Measurements from ENCODE around the gene ALCAM. TPM values are rescaled to one million over a fixed set of nuclear protein-coding genes. Genes with fewer than 3 reads are reported as not detected.
A peak's percentile ranks its signal among the peaks of the same experiment; 100 is the strongest.

Gene ALCAM
- total and polyA plus RNA-seq, 2 of the 8 experiments (the other 6 are each of a cell fraction or from before 2014, with no cell fraction given): 10.8 to 33.0 TPM

- DNase-seq (ENCODE audit: low read depth in 1 of 2, low spot score in 2 of 2): no peak
- H3K4ac ChIP-seq (replicated peaks; ENCODE audit: insufficient read length, low read depth, low read length): no peak overlapping the region
- H2BK12ac ChIP-seq (ENCODE audit: low read depth, low read length): no peak overlapping the region
- no peaks in the 10 kb centered on the region for H3K4me1 ChIP-seq (replicated peaks in 1 of 4; ENCODE audit: control insufficient read depth in 3 of 4, insufficient read depth in 4 of 4, low read length in 3 of 4)
- no peak overlapping the region for H2BK15ac ChIP-seq (ENCODE audit: low read length)
- no peak overlapping the region for H3K23ac ChIP-seq (ENCODE audit: insufficient read length)
- no peak overlapping the region; the same call in 1 of the 2 replicates for H4K8ac ChIP-seq (ENCODE audit: extremely low read depth, insufficient read depth, low read length)
- no peaks in the 10 kb centered on the region for H3K36me3 ChIP-seq (ENCODE audit: control insufficient read depth in 2 of 4, insufficient read depth in 4 of 4, low read length in 3 of 4)
- FAIRE-seq: no peak
- no peak overlapping the region for H3K14ac ChIP-seq (ENCODE audit: insufficient read length)
- ChIA-PET POLR2A (ENCODE audit: partially characterized antibody) (no interaction called here), CTCF (ENCODE audit: partially characterized antibody) (interaction anchor here (0.6 kb wide), 1 partner anchor 31 kb away, joined by 3 read pairs; no protein-coding TSS in a partner anchor)
- no peaks in the 10 kb centered on the region for H3K79me2 ChIP-seq (ENCODE audit: control insufficient read depth in 1 of 2, insufficient read depth in 2 of 2, low read length in 2 of 2)
- no peaks in the 10 kb centered on the region for H3K9me3 ChIP-seq (ENCODE audit: insufficient read depth in 2 of 2, low read depth in 1 of 2, low read length in 1 of 2)
- no peaks in the 10 kb centered on the region for H4K20me1 ChIP-seq (replicated peaks in 1 of 2; ENCODE audit: control insufficient read depth in 1 of 2, insufficient read depth in 2 of 2, low read length in 2 of 2)
- TF ChIP-seq EP300 (IDR thresholded peaks at IDR 0.05; ENCODE audit: borderline replicate concordance in 1 of 2, low read depth in 2 of 2, low read length in 2 of 2): no peak
- TF ChIP-seq SRF (IDR thresholded peaks at IDR 0.05; ENCODE audit: low read depth, low read length): no peak
- TF ChIP-seq RFX5 (IDR thresholded peaks at IDR 0.05; ENCODE audit: borderline replicate concordance, low read depth, low read length): no peak
- TF ChIP-seq PHF8 (conservative IDR thresholded peaks at IDR 0.05; ENCODE audit: low read depth, low read length): 0 out of 2 replicates have a peak, but pooled peaks have one; percentile 17
- TF ChIP-seq KDM4A (IDR thresholded peaks at IDR 0.05; ENCODE audit: low read depth, low read length, severe bottlenecking): peak; percentile 58
- TF ChIP-seq TAF7 (optimal IDR thresholded peaks at IDR 0.05; ENCODE audit: borderline replicate concordance, low read depth, low read length): peak; percentile 35
- TF ChIP-seq RAD21 (IDR thresholded peaks at IDR 0.05 in 1 of 2, conservative IDR thresholded peaks at IDR 0.05 in 1 of 2; ENCODE audit: low read depth in 2 of 2, low read length in 2 of 2): peak in 1 of 2 experiments; percentile 7; a peak in 1 of 4 replicates
- TF ChIP-seq ASH2L (IDR thresholded peaks at IDR 0.05; ENCODE audit: low read length): peak; percentile 60
- 0 out of 2 replicates have a peak, but pooled peaks have one; percentile 25 for TF ChIP-seq RBBP5 (IDR thresholded peaks at IDR 0.05; ENCODE audit: borderline replicate concordance, low read depth, low read length)
- no peak for TF ChIP-seq TEAD4 (IDR thresholded peaks at IDR 0.05; ENCODE audit: low read depth, low read length)
- no peak overlapping the region for H2BK120ac ChIP-seq (replicated peaks; ENCODE audit: low read depth, low read length)
- H3K56ac ChIP-seq (replicated peaks; ENCODE audit: insufficient read length, low read depth, low read length): no peak overlapping the region
- H3K4me2 ChIP-seq (ENCODE audit: insufficient read depth in 1 of 2, low read depth in 2 of 2, low read length in 2 of 2): peak overlapping the region; percentile 25 to 55; a peak in 3 of 4 replicates
- H2AK5ac ChIP-seq (ENCODE audit: low read depth, low read length): no peak overlapping the region
- 47% methylated on average over 29 of the region's 37 CpGs; no CpG with 5 or more reads in 1 of the 2 experiments for WGBS, 2 experiments (ENCODE audit: extremely low coverage in 1 of 2, insufficient coverage in 1 of 2, insufficient read length in 1 of 2, insufficient replicate concordance in 2 of 2, low coverage in 1 of 2, low lambda C conversion rate in 2 of 2, missing lambda C conversion rate in 1 of 2)
- peak overlapping the region; percentile 96 for H2AFZ ChIP-seq (ENCODE audit: low read length)
- H2BK5ac ChIP-seq (ENCODE audit: low read depth, low read length): no peak overlapping the region
- peaks cover 0 to 2% (median 0%) of the 10 kb centered on the region in 4 experiments; a peak in 2 of 7 replicates for H3K27me3 ChIP-seq (replicated peaks in 1 of 4; ENCODE audit: control insufficient read depth in 3 of 4, extremely low read depth in 1 of 4, insufficient read depth in 3 of 4, low read length in 3 of 4)
- no peaks in the 10 kb centered on the region; the same call in 1 of the 2 replicates for H3K23me2 ChIP-seq (ENCODE audit: low read depth, low read length)
- no peaks in the 10 kb centered on the region for H3K79me1 ChIP-seq (ENCODE audit: low read depth, low read length)
- no peak overlapping the region for H4K5ac ChIP-seq (ENCODE audit: insufficient read length, low read depth, low read length)
- H3K18ac ChIP-seq (ENCODE audit: extremely low read depth, low read length): no peak overlapping the region
- H3K9ac ChIP-seq (replicated peaks in 1 of 4; ENCODE audit: extremely low read depth in 1 of 4, low read depth in 3 of 4, low read length in 3 of 4): no peak overlapping the region
- H3K4me3 ChIP-seq (ENCODE audit: extremely low read depth in 1 of 4, insufficient read depth in 2 of 4, low read depth in 3 of 4, low read length in 4 of 4): peak overlapping the region; percentile 20 to 57 (median 48); a peak in 7 of 8 replicates
- H3K27ac ChIP-seq (ENCODE audit: low read depth, low read length): no peak overlapping the region
- no peak overlapping the region for H4K91ac ChIP-seq (replicated peaks; ENCODE audit: insufficient read length, low read length)
- H2BK20ac ChIP-seq (ENCODE audit: low read length): no peak overlapping the region
Measured at GRCh38 chr3:105353485-105354161, 13.1 kb upstream of the ALCAM start.

Measured in H1 (cell line).